GM12873 (cell line): Measurements from ENCODE around the gene MAP6.

Source experiments
- TF ChIP-seq, protein P1 (sequence below): IDR thresholded peaks from 2 replicates; pipeline ENCODE4 v1.5.1; 2012; ENCODE audit warnings: low read depth, mild to moderate bottlenecking, moderate library complexity, low read length, control low read depth; ENCODE audit not compliant: insufficient read depth; ENCODE audit errors: missing control alignments

The MAP6 gene

GRCh38 chr11:75703695-75704237 is 34.9 kb upstream of the MAP6 start:
- TF ChIP-seq, protein P1, sequence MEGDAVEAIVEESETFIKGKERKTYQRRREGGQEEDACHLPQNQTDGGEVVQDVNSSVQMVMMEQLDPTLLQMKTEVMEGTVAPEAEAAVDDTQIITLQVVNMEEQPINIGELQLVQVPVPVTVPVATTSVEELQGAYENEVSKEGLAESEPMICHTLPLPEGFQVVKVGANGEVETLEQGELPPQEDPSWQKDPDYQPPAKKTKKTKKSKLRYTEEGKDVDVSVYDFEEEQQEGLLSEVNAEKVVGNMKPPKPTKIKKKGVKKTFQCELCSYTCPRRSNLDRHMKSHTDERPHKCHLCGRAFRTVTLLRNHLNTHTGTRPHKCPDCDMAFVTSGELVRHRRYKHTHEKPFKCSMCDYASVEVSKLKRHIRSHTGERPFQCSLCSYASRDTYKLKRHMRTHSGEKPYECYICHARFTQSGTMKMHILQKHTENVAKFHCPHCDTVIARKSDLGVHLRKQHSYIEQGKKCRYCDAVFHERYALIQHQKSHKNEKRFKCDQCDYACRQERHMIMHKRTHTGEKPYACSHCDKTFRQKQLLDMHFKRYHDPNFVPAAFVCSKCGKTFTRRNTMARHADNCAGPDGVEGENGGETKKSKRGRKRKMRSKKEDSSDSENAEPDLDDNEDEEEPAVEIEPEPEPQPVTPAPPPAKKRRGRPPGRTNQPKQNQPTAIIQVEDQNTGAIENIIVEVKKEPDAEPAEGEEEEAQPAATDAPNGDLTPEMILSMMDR, result no peak

GRCh38 chr11:75700940-75701339 is 32.1 kb upstream of the MAP6 start:
- TF ChIP-seq, protein P1, result no peak

DNA sequence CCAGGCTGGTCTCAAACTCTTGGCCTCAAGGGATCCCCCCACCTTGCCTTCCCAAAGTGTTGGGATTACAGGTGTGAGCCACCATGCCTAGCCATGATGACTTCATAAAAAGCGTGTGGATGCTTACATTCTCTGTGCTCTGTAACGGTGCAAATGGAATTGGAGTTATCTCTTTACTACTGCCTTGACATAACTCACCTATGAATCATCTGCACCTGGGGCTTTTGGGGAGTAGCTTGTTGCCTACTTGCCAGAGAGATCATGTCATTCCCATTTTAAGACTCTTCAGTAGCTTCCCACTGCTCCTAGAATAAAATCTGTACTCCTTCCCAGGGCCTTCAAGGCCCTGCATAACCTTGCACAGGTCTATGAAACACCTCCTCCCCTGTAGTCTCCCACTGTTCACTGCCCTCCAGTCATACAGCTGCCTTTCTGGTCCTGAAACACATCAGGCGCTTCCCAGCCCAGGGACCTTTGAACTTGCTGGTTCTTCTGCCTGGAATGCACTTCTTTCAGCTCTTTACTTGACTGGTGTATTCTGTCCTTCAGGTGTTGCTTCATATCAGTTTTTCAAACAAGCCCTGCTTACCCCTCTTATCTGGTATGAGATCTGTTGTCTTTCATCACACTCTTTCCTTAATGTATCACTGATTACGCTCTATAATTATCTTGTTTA is 29.2 kb upstream of the MAP6 start:
- TF ChIP-seq, protein P1, result no peak

DNA sequence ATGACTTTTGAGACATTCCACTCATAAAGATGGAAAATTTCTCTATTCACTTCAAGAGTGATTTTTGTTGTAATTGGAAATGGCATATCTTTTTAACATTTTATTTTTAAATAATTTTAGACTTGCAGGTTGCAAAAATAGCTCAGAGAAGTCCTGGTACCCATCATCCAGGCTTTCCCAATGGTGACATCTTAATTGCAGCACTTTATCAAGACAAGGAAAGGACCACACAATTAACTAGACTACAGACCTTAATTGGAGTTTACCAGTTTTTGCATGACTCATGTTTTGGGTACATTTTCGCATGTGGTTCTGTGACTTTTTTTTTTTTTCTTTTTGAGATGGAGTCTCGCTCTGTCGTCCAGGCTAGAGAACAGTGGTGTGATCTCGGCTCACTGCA is 23.0 kb upstream of the MAP6 start:
- TF ChIP-seq, protein P1, result no peak

GRCh38 chr11:75689863-75690609 is 21.2 kb upstream of the MAP6 start:
- TF ChIP-seq, protein P1, result no peak

GRCh38 chr11:75679566-75679965 is 10.7 kb upstream of the MAP6 start:
- TF ChIP-seq, protein P1, result no peak

DNA sequence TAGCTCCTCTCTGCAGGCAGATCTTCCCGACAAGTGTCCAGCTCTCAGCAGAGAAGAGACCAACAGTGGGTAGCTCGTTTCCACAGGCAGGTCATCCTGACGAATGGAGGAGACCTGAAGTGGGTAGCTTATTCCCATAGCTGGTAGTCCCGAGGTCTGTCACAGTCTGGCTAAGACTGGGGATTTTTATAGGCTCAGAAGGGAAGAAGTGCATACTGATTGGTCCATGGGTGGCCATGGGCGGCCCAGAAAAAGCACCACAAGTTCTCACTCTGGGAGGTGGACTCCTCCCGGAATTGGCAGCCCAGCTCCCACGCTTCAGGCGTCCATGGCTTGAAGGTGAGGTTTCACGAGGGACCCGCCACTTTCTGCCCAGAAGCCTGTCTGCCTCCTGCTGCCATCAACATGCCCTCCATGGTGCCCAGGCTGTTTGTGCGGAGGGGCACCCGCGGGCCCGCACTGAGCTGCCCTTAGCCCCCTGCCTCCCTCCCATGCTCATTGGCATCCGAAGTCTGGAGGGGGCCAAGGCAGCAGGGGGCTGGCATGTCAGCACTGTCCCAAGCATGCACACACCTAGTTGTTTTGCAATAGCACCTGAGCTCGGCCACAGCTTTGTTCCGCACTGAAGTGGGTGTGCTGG is 9.9 kb upstream of the MAP6 start:
- TF ChIP-seq, protein P1, result no peak
